Kidney epithelial cell (primary cell): ENCODE results near the gene IL17REL. TPM values are rescaled to one million over a fixed set of nuclear protein-coding genes. Genes with fewer than 3 reads are reported as not detected.
"Not testable (repeated sequence)": the region's sequence is repeated elsewhere in the genome, so short reads cannot be mapped to it uniquely, and the experiment has no call there.

Source experiments
- DNase-seq: peaks from one replicate; pipeline ENCODE4 v3.0.0-alpha.2; 2010; ENCODE audit warnings: low read depth
- H3K27me3 ChIP-seq: 2 replicates; pipeline ENCODE4 v1.6.0; 2011; ENCODE audit warnings: low read length; ENCODE audit not compliant: control insufficient read depth, insufficient read depth
- H3K36me3 ChIP-seq: 2 replicates; pipeline ENCODE4 v1.5.1; 2011; ENCODE audit warnings: low read length; ENCODE audit not compliant: control insufficient read depth, insufficient read depth
- H3K4me3 ChIP-seq: 2 replicates; pipeline ENCODE4 v1.5.1; 2011; ENCODE audit warnings: low read depth, mild to moderate bottlenecking, control low read depth, low read length
- total RNA-seq: library from RNA; depleted of rRNA; stranded (reverse); fragments of >200 nt; gene quantifications from 2 replicates; pipeline ENCODE4 v1.2.3, GENCODE V29; 2015
- TF ChIP-seq, protein P1 (sequence below): IDR thresholded peaks from 2 replicates; pipeline ENCODE4 v1.5.1; 2011; ENCODE audit warnings: mild to moderate bottlenecking, moderate library complexity, low read length, control low read depth, inconsistent platforms; ENCODE audit not compliant: insufficient read depth, poor library complexity, severe bottlenecking

Gene IL17REL
- total RNA-seq, 1 donor from 2014 or later: not detected

DNA sequence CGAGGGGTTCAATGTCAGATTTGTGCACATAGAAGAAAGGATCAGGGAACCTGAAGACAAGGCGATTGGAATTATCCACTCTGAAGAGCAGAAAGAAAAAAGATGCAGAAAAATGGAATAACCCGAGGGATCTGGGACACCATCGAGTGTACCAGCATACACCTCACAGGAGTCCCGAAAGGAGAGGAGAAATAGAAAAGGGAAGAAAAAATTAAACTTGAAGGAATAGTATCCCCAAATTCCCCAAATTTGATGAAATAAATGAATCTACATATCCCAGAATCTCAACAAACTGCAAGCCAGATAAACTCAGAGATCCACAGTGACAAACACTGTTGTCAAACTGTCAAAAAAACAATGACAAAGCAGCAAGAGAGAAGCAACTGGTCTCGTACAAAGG lies 21.4 kb downstream of the IL17REL start:
- Histone ChIP-seq H3K36me3 (no peaks in the 10 kb centered on the region), H3K27me3 (no peaks in the 10 kb centered on the region), H3K4me3 (no peak overlapping the region)
- no peak for DNase-seq
- TF ChIP-seq, protein P1, sequence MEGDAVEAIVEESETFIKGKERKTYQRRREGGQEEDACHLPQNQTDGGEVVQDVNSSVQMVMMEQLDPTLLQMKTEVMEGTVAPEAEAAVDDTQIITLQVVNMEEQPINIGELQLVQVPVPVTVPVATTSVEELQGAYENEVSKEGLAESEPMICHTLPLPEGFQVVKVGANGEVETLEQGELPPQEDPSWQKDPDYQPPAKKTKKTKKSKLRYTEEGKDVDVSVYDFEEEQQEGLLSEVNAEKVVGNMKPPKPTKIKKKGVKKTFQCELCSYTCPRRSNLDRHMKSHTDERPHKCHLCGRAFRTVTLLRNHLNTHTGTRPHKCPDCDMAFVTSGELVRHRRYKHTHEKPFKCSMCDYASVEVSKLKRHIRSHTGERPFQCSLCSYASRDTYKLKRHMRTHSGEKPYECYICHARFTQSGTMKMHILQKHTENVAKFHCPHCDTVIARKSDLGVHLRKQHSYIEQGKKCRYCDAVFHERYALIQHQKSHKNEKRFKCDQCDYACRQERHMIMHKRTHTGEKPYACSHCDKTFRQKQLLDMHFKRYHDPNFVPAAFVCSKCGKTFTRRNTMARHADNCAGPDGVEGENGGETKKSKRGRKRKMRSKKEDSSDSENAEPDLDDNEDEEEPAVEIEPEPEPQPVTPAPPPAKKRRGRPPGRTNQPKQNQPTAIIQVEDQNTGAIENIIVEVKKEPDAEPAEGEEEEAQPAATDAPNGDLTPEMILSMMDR: no peak

DNA sequence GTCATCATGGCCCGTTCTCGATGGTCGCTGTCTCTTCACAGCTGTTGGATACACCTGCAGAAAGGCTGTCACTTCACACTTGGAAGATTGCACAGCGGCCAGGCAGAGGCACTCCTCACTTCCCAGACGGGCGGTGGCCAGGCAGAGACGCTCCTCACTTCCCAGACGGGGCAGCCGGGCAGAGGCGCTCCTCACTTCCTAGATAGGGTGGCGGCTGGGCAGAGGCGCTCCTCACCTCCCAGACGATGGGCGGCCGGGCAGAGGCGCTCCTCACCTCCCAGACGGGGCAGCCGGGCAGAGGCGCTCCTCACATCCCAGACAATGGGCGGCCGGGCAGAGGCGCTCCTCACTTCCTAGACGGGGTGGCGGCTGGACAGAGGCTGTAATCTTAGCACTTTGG lies 22.7 kb downstream of the IL17REL start:
- H3K36me3 ChIP-seq, H3K4me3 ChIP-seq, DNase-seq, H3K27me3 ChIP-seq: not testable (repeated sequence)

DNA sequence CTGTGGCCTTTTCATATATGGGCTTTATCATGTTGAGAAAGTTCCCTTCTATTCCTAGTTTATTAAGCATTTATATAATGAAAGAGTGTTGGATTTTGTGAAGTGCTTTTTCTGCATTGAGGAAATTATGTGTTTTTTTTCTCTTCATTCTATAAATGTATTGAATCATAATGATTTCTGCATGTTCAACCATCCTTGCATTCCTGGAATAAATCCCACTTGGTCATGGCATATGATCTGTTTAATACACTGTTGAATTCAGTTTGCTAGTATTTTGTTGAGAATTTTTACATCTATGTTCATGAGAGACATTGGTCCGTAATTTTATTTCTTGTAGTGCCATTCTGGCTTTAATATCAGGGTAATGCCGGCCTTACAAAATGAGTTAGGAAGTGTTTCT lies 26.2 kb downstream of the IL17REL start:
- H3K4me3 ChIP-seq: no peak overlapping the region
- TF ChIP-seq, protein P1: no peak
- DNase-seq: no peak
- H3K36me3 ChIP-seq: no peaks in the 10 kb centered on the region
- H3K27me3 ChIP-seq: peaks cover 18% of the 10 kb centered on the region

DNA sequence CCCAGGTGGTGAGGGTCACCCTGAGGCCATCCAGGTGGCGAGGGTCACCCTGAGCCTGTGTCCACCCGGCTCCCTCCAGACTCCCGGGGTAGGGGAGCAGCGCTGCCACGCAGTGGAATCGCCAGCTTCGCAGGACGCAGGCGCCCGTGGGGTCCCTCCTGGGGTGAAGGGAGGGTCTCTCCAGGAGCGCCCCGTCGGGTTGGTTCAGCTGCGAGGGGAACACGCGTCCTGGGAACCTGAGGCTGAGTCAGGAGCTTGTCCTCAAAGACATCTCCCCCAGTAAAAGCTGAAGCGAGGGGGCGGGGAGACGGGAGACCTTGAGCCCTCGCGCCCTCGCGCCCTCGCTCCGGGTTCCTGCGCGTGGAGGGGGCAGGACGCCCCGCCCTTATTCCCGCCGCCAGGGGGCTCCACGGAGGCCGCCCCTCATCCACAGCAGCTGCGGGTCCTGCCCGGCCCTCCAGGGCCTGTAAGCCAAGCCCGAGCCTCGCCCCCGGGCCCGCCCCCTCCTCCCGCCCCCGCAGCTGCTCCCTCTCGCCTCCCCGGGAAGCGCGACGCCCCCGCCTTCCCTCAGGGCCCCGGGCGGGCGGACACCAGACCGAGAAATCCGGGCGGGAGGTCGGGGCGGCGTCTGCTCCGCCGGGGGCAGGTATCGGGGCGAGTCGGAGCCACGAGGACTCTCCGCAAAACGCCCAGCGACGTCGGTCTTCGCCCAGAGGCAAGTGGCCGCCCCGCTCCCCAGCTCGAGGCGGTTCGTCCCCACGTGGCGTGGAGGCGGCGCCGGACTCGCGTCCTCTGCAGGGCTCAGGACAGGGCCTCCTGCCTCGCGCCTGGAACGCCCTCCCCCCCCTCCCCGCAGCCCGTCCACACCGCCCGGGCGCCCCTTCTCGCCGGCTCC lies 29.2 kb downstream of the IL17REL start:
- no peak for DNase-seq
- no peak overlapping the region for H3K4me3 ChIP-seq
- no peaks in the 10 kb centered on the region for H3K36me3 ChIP-seq
- TF ChIP-seq, protein P1: peak; percentile 31
- peaks cover 18% of the 10 kb centered on the region for H3K27me3 ChIP-seq

DNA sequence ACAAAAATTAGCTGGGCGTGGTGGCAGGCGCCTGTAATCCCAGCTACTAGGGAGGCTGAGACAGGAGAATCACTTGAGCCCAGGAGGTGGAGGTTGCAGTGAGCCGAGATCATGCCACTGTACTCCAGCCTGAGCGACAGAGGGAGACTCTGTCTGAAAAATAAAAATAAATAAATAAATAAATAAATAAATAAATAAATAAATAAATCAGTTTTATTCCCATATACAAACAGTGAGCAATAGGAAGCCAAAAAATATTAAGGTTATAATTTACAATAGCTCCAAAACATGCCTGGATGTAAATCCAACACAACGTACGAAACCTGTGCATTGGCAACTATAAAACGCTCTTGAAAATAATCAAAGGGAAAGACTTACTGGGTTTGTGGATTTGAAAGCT lies 30.8 kb downstream of the IL17REL start:
- not testable (repeated sequence) for DNase-seq, H3K36me3 ChIP-seq, H3K4me3 ChIP-seq
- H3K27me3 ChIP-seq: peaks cover 18% of the 10 kb centered on the region

DNA sequence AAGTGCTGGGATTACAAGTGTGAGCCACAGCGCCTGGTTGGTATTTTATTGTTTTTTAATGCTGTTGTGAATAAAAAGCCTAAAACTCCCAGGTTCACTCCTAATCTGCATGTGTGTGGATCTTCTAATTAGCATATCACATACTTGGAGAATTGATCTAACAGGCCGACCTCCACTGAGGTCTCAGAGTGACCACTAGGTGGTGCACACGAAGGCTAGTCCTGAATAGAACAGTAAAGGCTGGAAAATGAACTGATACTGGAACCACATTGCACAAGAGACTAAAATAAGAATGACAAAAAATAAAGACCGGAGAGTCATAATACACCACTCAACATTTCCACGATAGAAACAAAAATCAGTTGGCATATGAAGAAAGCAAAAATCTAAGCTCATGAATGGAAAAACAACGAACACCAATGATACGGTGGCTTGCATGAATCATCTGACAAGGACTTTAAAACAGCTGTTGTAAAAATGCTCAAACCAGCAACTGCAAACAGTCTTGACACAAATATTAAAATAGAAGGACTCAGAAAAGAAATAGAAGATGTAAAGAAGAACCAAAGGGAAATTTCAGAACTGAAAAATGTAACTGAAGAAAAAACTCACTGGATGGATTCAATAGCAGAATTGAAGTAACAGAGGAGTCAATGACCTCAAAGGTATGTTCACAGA lies 32.8 kb downstream of the IL17REL start:
- DNase-seq: no peak
- H3K4me3 ChIP-seq: no peak overlapping the region
- TF ChIP-seq, protein P1: peak; percentile 44

More for the DNA sequence above, 32.8 kb downstream of the IL17REL start:
- Histone ChIP-seq H3K36me3 (no peaks in the 10 kb centered on the region), H3K27me3 (peaks cover 15% of the 10 kb centered on the region)
